Activated T-cell treated with anti-CD3 and anti-CD28 coated beads for 24 hours (primary cell): ENCODE results near the gene ZNF219.
"Not testable (repeated sequence)": the region's sequence is repeated elsewhere in the genome, so short reads cannot be mapped to it uniquely, and the experiment has no call there.

ENCODE experiments used
- DNase-seq: peaks from one replicate; pipeline ENCODE4 v3.0.0-alpha.2; 2020; ENCODE audit warnings: low read depth

ZNF219 gene

GRCh38 chr14:21041676-21042433, 56.6 kb downstream of the ZNF219 start, which contains the start of gene RNASE7:
Gene RNASE7, plus strand, starts transcription at chr14:21042362. Its CDS starts 631 bp downstream, at chr14:21042993.
- no peak for DNase-seq

- DNase-seq = not testable (repeated sequence)
Measured at GRCh38 chr14:21040941-21041340, 57.5 kb downstream of the ZNF219 start.

- no peak for DNase-seq
Measured at GRCh38 chr14:21040370-21040925, 58.0 kb downstream of the ZNF219 start.
